ENCODE measurements around the gene TYMP. TPM values are rescaled to one million over a fixed set of nuclear protein-coding genes. Genes with fewer than 3 reads are reported as not detected.

The TYMP gene
- total and polyA plus RNA-seq, 2 of the 8 experiments (the other 6 are each of a cell fraction or from before 2014, with no cell fraction given), result 0.43 to 0.48 TPM

DNA sequence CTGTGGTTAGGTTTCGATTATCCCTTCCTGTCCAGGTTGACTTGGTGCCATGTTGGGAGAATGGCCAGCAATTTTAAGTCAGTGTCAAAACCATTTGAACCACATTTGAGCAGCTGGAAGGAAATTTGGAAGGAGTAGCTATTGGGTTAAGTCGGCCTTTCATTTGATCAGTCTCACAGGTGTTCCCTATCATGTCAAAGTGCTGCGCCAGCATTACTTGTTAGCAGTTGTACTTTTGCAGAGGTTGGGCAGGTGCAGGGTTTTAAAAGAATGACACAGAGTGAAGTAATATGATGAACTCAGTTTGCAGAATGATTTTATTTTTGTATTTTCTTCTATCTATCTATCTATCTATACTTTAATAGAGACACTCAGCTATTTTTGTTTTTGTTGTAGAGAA lies 6.4 kb upstream of the TYMP start:
- no peak overlapping the region for H2AFZ ChIP-seq (ENCODE audit: low read length)
- DNase-seq (ENCODE audit: low read depth in 1 of 2, low spot score in 2 of 2) (no peak), FAIRE-seq (no peak)
- H2BK12ac ChIP-seq (ENCODE audit: low read depth, low read length), result no peak overlapping the region
- H2BK15ac ChIP-seq (ENCODE audit: low read length), result no peak overlapping the region
- H3K4ac ChIP-seq (replicated peaks; ENCODE audit: insufficient read length, low read depth, low read length), result no peak overlapping the region
- POLR2A ChIA-PET (ENCODE audit: partially characterized antibody), result no interaction called here
- no peaks in the 10 kb centered on the region for H3K79me1 ChIP-seq (ENCODE audit: low read depth, low read length)
- H3K56ac ChIP-seq (replicated peaks; ENCODE audit: insufficient read length, low read depth, low read length), result no peak overlapping the region
- H3K79me2 ChIP-seq (ENCODE audit: control insufficient read depth in 1 of 2, insufficient read depth in 2 of 2, low read length in 2 of 2), result no peaks in the 10 kb centered on the region
- no peak overlapping the region for H2BK5ac ChIP-seq (ENCODE audit: low read depth, low read length)
- H4K5ac ChIP-seq (ENCODE audit: insufficient read length, low read depth, low read length), result no peak overlapping the region
- peaks cover 10% of the 10 kb centered on the region; the same call in 1 of the 2 replicates for H3K23me2 ChIP-seq (ENCODE audit: low read depth, low read length)
- H3K27ac ChIP-seq (ENCODE audit: low read depth, low read length), result no peak overlapping the region
- no peak for TF ChIP-seq RXRA (IDR thresholded peaks at IDR 0.05; ENCODE audit: insufficient read depth, low read depth, low read length)
- H3K4me1 ChIP-seq (replicated peaks in 1 of 4; ENCODE audit: control insufficient read depth in 3 of 4, insufficient read depth in 4 of 4, low read length in 3 of 4), result peaks cover 0 to 5% (median under 1%) of the 10 kb centered on the region in 4 experiments; a peak in 4 of 7 replicates
- H3K4me2 ChIP-seq (ENCODE audit: insufficient read depth in 1 of 2, low read depth in 2 of 2, low read length in 2 of 2), result no peak overlapping the region
- H2BK120ac ChIP-seq (replicated peaks; ENCODE audit: low read depth, low read length), result no peak overlapping the region
- no peak overlapping the region for H2AK5ac ChIP-seq (ENCODE audit: low read depth, low read length)
- H3K9me3 ChIP-seq (ENCODE audit: insufficient read depth in 2 of 2, low read depth in 1 of 2, low read length in 1 of 2), result no peaks in the 10 kb centered on the region
- H3K14ac ChIP-seq (ENCODE audit: insufficient read length), result no peak overlapping the region
- H3K36me3 ChIP-seq (ENCODE audit: control insufficient read depth in 2 of 4, insufficient read depth in 4 of 4, low read length in 3 of 4), result no peaks in the 10 kb centered on the region
- H4K91ac ChIP-seq (replicated peaks; ENCODE audit: insufficient read length, low read length), result no peak overlapping the region
- no peak overlapping the region for H3K18ac ChIP-seq (ENCODE audit: extremely low read depth, low read length)
- no peak overlapping the region for H3K4me3 ChIP-seq (ENCODE audit: extremely low read depth in 1 of 4, insufficient read depth in 2 of 4, low read depth in 3 of 4, low read length in 4 of 4)
- H4K8ac ChIP-seq (ENCODE audit: extremely low read depth, insufficient read depth, low read length), result no peak overlapping the region
- no peaks in the 10 kb centered on the region for H4K20me1 ChIP-seq (replicated peaks in 1 of 2; ENCODE audit: control insufficient read depth in 1 of 2, insufficient read depth in 2 of 2, low read length in 2 of 2)
- no peak overlapping the region for H3K9ac ChIP-seq (replicated peaks in 1 of 4; ENCODE audit: extremely low read depth in 1 of 4, low read depth in 3 of 4, low read length in 3 of 4)
- no peak overlapping the region for H2BK20ac ChIP-seq (ENCODE audit: low read length)
- 92% methylated on average over 3 of the region's 3 CpGs; no CpG with 5 or more reads in 1 of the 2 experiments for WGBS, 2 experiments (ENCODE audit: extremely low coverage in 1 of 2, insufficient coverage in 1 of 2, insufficient read length in 1 of 2, insufficient replicate concordance in 2 of 2, low coverage in 1 of 2, low lambda C conversion rate in 2 of 2, missing lambda C conversion rate in 1 of 2)
- CTCF ChIA-PET (ENCODE audit: partially characterized antibody), result interaction anchor here (1.0 to 6.6 kb wide), 6 partner anchors 9 to 160 kb away, joined by 3 to 36 read pairs (median 4); partner anchors contain the start of genes KLHDC7B and SCO2
- peaks cover 13 to 24% (median 21%) of the 10 kb centered on the region in 4 experiments for H3K27me3 ChIP-seq (replicated peaks in 1 of 4; ENCODE audit: control insufficient read depth in 3 of 4, extremely low read depth in 1 of 4, insufficient read depth in 3 of 4, low read length in 3 of 4)
- H3K23ac ChIP-seq (ENCODE audit: insufficient read length), result no peak overlapping the region
